Stomach (tissue), 9 donors: ENCODE measurements around the gene TMX2. TPM values are rescaled to one million over a fixed set of nuclear protein-coding genes. Genes with fewer than 3 reads are reported as not detected.
A peak's percentile ranks its signal among the peaks of the same experiment; 100 is the strongest.

Experiments used
- DNase-seq, 2 donors: peaks; one replicate each; pipeline versions ENCODE4 v3.0.0 to v3.0.0-alpha.2; 2013 to 2019
- H3K27ac ChIP-seq, 5 donors: fragments of 200-600 bp in 4 of 5; sonication (generic) in 4 of 5; one replicate each; pipeline ENCODE4 v1.5.1; 2013 to 2019; ENCODE audit warnings: mild to moderate bottlenecking in 1 of 5, moderate library complexity in 1 of 5
- H3K27me3 ChIP-seq, 3 donors: fragments of 200-600 bp; sonication (generic); one replicate each; pipeline ENCODE4 v1.5.1; 2017 to 2019; ENCODE audit warnings: mixed run types in 1 of 3
- H3K36me3 ChIP-seq, 4 donors: fragments of 200-600 bp; sonication (generic); 1 replicate in 3 of 4; 2 replicates in 1 of 4; pipeline ENCODE4 v1.5.1; 2016 to 2019
- H3K4me1 ChIP-seq, 4 donors: fragments of 200-600 bp; sonication (generic); one replicate each; pipeline ENCODE4 v1.5.1; 2016 to 2019
- H3K4me3 ChIP-seq, 4 donors: fragments of 200-600 bp; sonication (generic) in 3 of 4; one replicate each; pipeline ENCODE4 v1.5.1; 2016 to 2019; ENCODE audit warnings: mild to moderate bottlenecking in 1 of 4
- H3K9me3 ChIP-seq, 4 donors: fragments of 200-600 bp; sonication (generic); one replicate each; pipeline ENCODE4 v1.5.1; 2016 to 2019
- CTCF ChIP-seq, 7 experiments: fragments of 450-650 bp in 4 of 7; fragments of 200-600 bp in 3 of 7; sonication (generic) in 3 of 7; IDR thresholded peaks; one replicate each; pipeline ENCODE4 v1.5.1; 2016 to 2019; ENCODE audit warnings: antibody characterized with exemption in 7 of 7, control low read depth in 2 of 7, mild to moderate bottlenecking in 1 of 7
- EP300 ChIP-seq: sonication (generic); formaldehyde crosslinking; IDR thresholded peaks from one replicate; pipeline ENCODE4 v1.6.1; 2017; ENCODE audit warnings: antibody characterized with exemption
- POLR2A ChIP-seq, 4 donors: fragments of 450-650 bp; IDR thresholded peaks; one replicate each; pipeline ENCODE4 v1.6.1; 2016; ENCODE audit warnings: antibody characterized with exemption in 4 of 4, control low read depth in 2 of 4, mild to moderate bottlenecking in 1 of 4, moderate library complexity in 1 of 4
- POLR2AphosphoS5 ChIP-seq, 3 donors: sonication (generic); formaldehyde crosslinking; IDR thresholded peaks; one replicate each; pipeline ENCODE4 v1.6.1; 2016; ENCODE audit warnings: antibody characterized with exemption in 3 of 3
- WGBS, 5 donors: extraction: QIAGEN DNeasy Blood & Tissue Kit in 3 of 5; methylation state at CpG; one replicate each; pipeline versions ENCODE4 v1.1.5 to v1.1.7; 2013 to 2018; 5-methylcytosine and 5-hydroxymethylcytosine counted together
- intact Hi-C: fragments of 100-400 bp; cut with DNase I; formaldehyde crosslinking; loops from one replicate; pipeline ENCODE4 v1.15.1; 2023; ENCODE audit warnings: low total_unique reads
- polyA plus RNA-seq, 3 donors: library from polyadenylated mRNA; stranded (reverse); fragments of 200-250 nt; gene quantifications; one replicate each; pipeline ENCODE4 v1.2.3, GENCODE V29; 2013
- total RNA-seq, 5 donors: library from RNA; depleted of rRNA; stranded (reverse); fragments of >200 nt; gene quantifications; one replicate each; pipeline versions ENCODE4 v1.1.0 to v1.2.3, GENCODE V29; 2014 to 2016
- donor health status: healthy with polysubstance abuse.
- donor health status: Bipolar disorder and iron deficiency.
- donor health status: healthy.

The TMX2 gene
- total and polyA plus RNA-seq, 8 donors: 20.1 to 72.3 (median 36.6) TPM

GRCh38 chr11:57667736-57668433 is 44.5 kb upstream of the TMX2 start, which contains the start of gene ZDHHC5:
ZDHHC5 (plus strand) TSS chr11:57668114; CDS start chr11:57673091, 4,977 bp downstream.
- H3K9me3 ChIP-seq: no peaks in the 10 kb centered on the region
- peak in 1 of 4 donors; percentile 62 for TF ChIP-seq POLR2A (IDR thresholded peaks at IDR 0.05)
- peak in 4 of 7 experiments; percentile 19 to 78 (median 51) for TF ChIP-seq CTCF (IDR thresholded peaks at IDR 0.05)
- TF ChIP-seq EP300: peak; percentile 23
- peak; percentile 65 to 91 (median 83) for TF ChIP-seq POLR2AphosphoS5 (IDR thresholded peaks at IDR 0.05)
- 0 to 1% (median 0%) methylated on average over 60 to 96 of the region's 96 CpGs for WGBS, 5 donors
- no peaks in the 10 kb centered on the region for H3K27me3 ChIP-seq
- peaks cover 17 to 50% (median 38%) of the 10 kb centered on the region in 4 donors for H3K4me1 ChIP-seq
- H3K27ac ChIP-seq: peak within 1 kb of the TSS; percentile 90 to 99 (median 98)
- intact Hi-C loops: no loop called here
- peak; percentile 99 to 100 for DNase-seq
- H3K4me3 ChIP-seq: peak within 1 kb of the TSS; percentile 67 to 97 (median 80)
- H3K36me3 ChIP-seq: peaks cover 9 to 17% (median 15%) of the 10 kb centered on the region in 4 donors

- Histone ChIP-seq H3K27me3 (no peaks in the 10 kb centered on the region), H3K4me3 (peak overlapping the region; percentile 67 to 97 (median 80)), H3K9me3 (no peaks in the 10 kb centered on the region), H3K4me1 (peaks cover 17 to 51% (median 36%) of the 10 kb centered on the region in 4 donors), H3K36me3 (peaks cover 15 to 20% (median 18%) of the 10 kb centered on the region in 4 donors), H3K27ac (peak overlapping the region; percentile 86 to 99 (median 98))
- intact Hi-C loops: no loop called here
- TF ChIP-seq POLR2A (IDR thresholded peaks at IDR 0.05): no peak
- no peak for TF ChIP-seq CTCF (IDR thresholded peaks at IDR 0.05)
- no peak for TF ChIP-seq POLR2AphosphoS5 (IDR thresholded peaks at IDR 0.05)
- TF ChIP-seq EP300: no peak
- 0 to 1% (median 0%) methylated on average over 30 to 31 of the region's 31 CpGs for WGBS, 5 donors
- no peak for DNase-seq
These were observed 44.0 kb upstream of the TMX2 start for GRCh38 chr11:57668434-57668782.

- no peak overlapping the region for H3K27ac ChIP-seq
- intact Hi-C loops: no loop called here
- H3K4me1 ChIP-seq: peaks cover 26 to 70% (median 48%) of the 10 kb centered on the region in 4 donors
- H3K27me3 ChIP-seq: no peaks in the 10 kb centered on the region
- TF ChIP-seq EP300: no peak
- no peak for TF ChIP-seq POLR2A (IDR thresholded peaks at IDR 0.05)
- TF ChIP-seq CTCF (IDR thresholded peaks at IDR 0.05): no peak
- no peak for TF ChIP-seq POLR2AphosphoS5 (IDR thresholded peaks at IDR 0.05)
- no peak overlapping the region for H3K4me3 ChIP-seq
- H3K36me3 ChIP-seq: peaks cover 25 to 67% (median 61%) of the 10 kb centered on the region in 4 donors
- no peak for DNase-seq
- H3K9me3 ChIP-seq: no peaks in the 10 kb centered on the region
These were observed 38.1 kb upstream of the TMX2 start for GRCh38 chr11:57674251-57674650.

- Histone ChIP-seq H3K4me1 (peaks cover 25 to 70% (median 48%) of the 10 kb centered on the region in 4 donors), H3K36me3 (peaks cover 25 to 67% (median 61%) of the 10 kb centered on the region in 4 donors), H3K27ac (peak overlapping the region in 1 of 5 donors; percentile 4), H3K4me3 (peak overlapping the region in 1 of 4 donors; percentile 8), H3K9me3 (no peaks in the 10 kb centered on the region), H3K27me3 (no peaks in the 10 kb centered on the region)
- DNase-seq: peak in 1 of 2 donors; percentile 54
- intact Hi-C loops: no loop called here
- TF ChIP-seq CTCF (IDR thresholded peaks at IDR 0.05) (no peak), POLR2A (IDR thresholded peaks at IDR 0.05) (no peak), POLR2AphosphoS5 (IDR thresholded peaks at IDR 0.05) (no peak), EP300 (no peak)
- 74 to 85% (median 79%) methylated on average over 3 of the region's 3 CpGs for WGBS, 5 donors
These were observed 37.0 kb upstream of the TMX2 start for GRCh38 chr11:57675176-57675941.
